ENCODE data around the gene SNX10. TPM values are rescaled to one million over a fixed set of nuclear protein-coding genes. Genes with fewer than 3 reads are reported as not detected.

Gene SNX10
- total RNA-seq, 2 experiments from 2014 or later = 31.6 to 33.0 TPM

GRCh38 chr7:26413007-26413691 lies 121.5 kb downstream of the SNX10 start:
- no peaks in the 10 kb centered on the region for H3K9me3 Mint-ChIP-seq
- no peaks in the 10 kb centered on the region for H3K4me1 Mint-ChIP-seq
- H3K4me3 Mint-ChIP-seq = no peak overlapping the region
- peaks cover 5% of the 10 kb centered on the region for H3K27me3 Mint-ChIP-seq
- no peaks in the 10 kb centered on the region for H3K36me3 Mint-ChIP-seq
- no peak for DNase-seq
- no peak overlapping the region for H3K27ac Mint-ChIP-seq

GRCh38 chr7:26416004-26416403 lies 124.3 kb downstream of the SNX10 start:
- no peak for DNase-seq
- H3K36me3 Mint-ChIP-seq = no peaks in the 10 kb centered on the region
- H3K4me3 Mint-ChIP-seq = no peak overlapping the region
- no peaks in the 10 kb centered on the region for H3K9me3 Mint-ChIP-seq
- H3K27ac Mint-ChIP-seq = no peak overlapping the region
- no peaks in the 10 kb centered on the region for H3K4me1 Mint-ChIP-seq
- peaks cover 7% of the 10 kb centered on the region for H3K27me3 Mint-ChIP-seq

- Mint-ChIP-seq H3K9me3 (no peaks in the 10 kb centered on the region), H3K36me3 (no peaks in the 10 kb centered on the region), H3K4me3 (no peak overlapping the region), H3K27ac (no peak overlapping the region), H3K27me3 (peaks cover 7% of the 10 kb centered on the region), H3K4me1 (no peaks in the 10 kb centered on the region)
- DNase-seq = no peak
Observed at GRCh38 chr7:26417911-26418413, 126.3 kb downstream of the SNX10 start.

- no peaks in the 10 kb centered on the region for H3K36me3 Mint-ChIP-seq
- no peak overlapping the region for H3K27ac Mint-ChIP-seq
- no peak overlapping the region for H3K4me3 Mint-ChIP-seq
- no peak for DNase-seq
- no peaks in the 10 kb centered on the region for H3K9me3 Mint-ChIP-seq
- H3K27me3 Mint-ChIP-seq = peaks cover 7% of the 10 kb centered on the region
- H3K4me1 Mint-ChIP-seq = no peaks in the 10 kb centered on the region
Observed at GRCh38 chr7:26419198-26419597, 127.5 kb downstream of the SNX10 start.

- H3K4me1 Mint-ChIP-seq = no peaks in the 10 kb centered on the region
- no peak overlapping the region for H3K27ac Mint-ChIP-seq
- H3K4me3 Mint-ChIP-seq = no peak overlapping the region
- no peaks in the 10 kb centered on the region for H3K9me3 Mint-ChIP-seq
- H3K36me3 Mint-ChIP-seq = no peaks in the 10 kb centered on the region
- DNase-seq = no peak
- H3K27me3 Mint-ChIP-seq = peaks cover 7% of the 10 kb centered on the region
Observed at GRCh38 chr7:26420422-26421019, 128.9 kb downstream of the SNX10 start.

- no peaks in the 10 kb centered on the region for H3K4me1 Mint-ChIP-seq
- H3K27ac Mint-ChIP-seq = no peak overlapping the region
- H3K36me3 Mint-ChIP-seq = no peaks in the 10 kb centered on the region
- H3K9me3 Mint-ChIP-seq = no peaks in the 10 kb centered on the region
- no peak overlapping the region for H3K4me3 Mint-ChIP-seq
- H3K27me3 Mint-ChIP-seq = peaks cover 6% of the 10 kb centered on the region
- no peak for DNase-seq
Observed at GRCh38 chr7:26422761-26423160, 131.1 kb downstream of the SNX10 start.

- H3K4me1 Mint-ChIP-seq = no peaks in the 10 kb centered on the region
- no peak overlapping the region for H3K27ac Mint-ChIP-seq
- DNase-seq = no peak
- no peaks in the 10 kb centered on the region for H3K9me3 Mint-ChIP-seq
- H3K36me3 Mint-ChIP-seq = no peaks in the 10 kb centered on the region
- no peak overlapping the region for H3K4me3 Mint-ChIP-seq
- H3K27me3 Mint-ChIP-seq = no peaks in the 10 kb centered on the region
Observed at GRCh38 chr7:26423436-26423835, 131.8 kb downstream of the SNX10 start.

Other genes with a start within 250 kb of the SNX10 start
- 10 to 100 TPM; 35.2 to 35.3 TPM for gene NFE2L3, start 139.7 kb upstream of the SNX10 start, total RNA-seq
- 100 to 1,000 TPM; 968 to 975 TPM for gene HNRNPA2B1, start 91.1 kb upstream of the SNX10 start, total RNA-seq
- gene CBX3, start 90.1 kb upstream of the SNX10 start, total RNA-seq = 100 to 1,000 TPM; 366 to 370 TPM

Measured in activated naive CD8-positive, alpha-beta T cell treated with anti-CD3 and anti-CD28 coated beads for 36 hours (primary cell).